NCI-H345 treated with DMSO at 0.1 percent for 48 hours (cell line): Measurements from ENCODE around the gene CCDC121.
"Not testable (repeated sequence)": the region's sequence is repeated elsewhere in the genome, so short reads cannot be mapped to it uniquely, and the experiment has no call there.

ENCODE experiments used
- DNase-seq: peaks from one replicate; lab custom pipeline; 2025; ENCODE audit not compliant: unreplicated experiment; lab: John Stamatoyannopoulos, UW

The CCDC121 gene

GRCh38 chr2:27638037-27638637 is 9.3 kb upstream of the CCDC121 start:
- DNase-seq, result no peak

GRCh38 chr2:27636766-27637165 is 8.0 kb upstream of the CCDC121 start:
- DNase-seq, result no peak

GRCh38 chr2:27634291-27634690 is 5.5 kb upstream of the CCDC121 start:
- DNase-seq, result no peak

- not testable (repeated sequence) for DNase-seq
Measured at GRCh38 chr2:27630257-27630656, 1.4 kb upstream of the CCDC121 start.

GRCh38 chr2:27627963-27628766 is 647 bp downstream of the CCDC121 start:
- no peak for DNase-seq

- not testable (repeated sequence) for DNase-seq
Measured at GRCh38 chr2:27626921-27627320, 1.9 kb downstream of the CCDC121 start.

- not testable (repeated sequence) for DNase-seq
Measured at GRCh38 chr2:27626323-27626722, 2.5 kb downstream of the CCDC121 start.

GRCh38 chr2:27624943-27625342 is 3.9 kb downstream of the CCDC121 start:
- DNase-seq, result no peak

- DNase-seq, result no peak
Measured at GRCh38 chr2:27622921-27623384, 5.9 kb downstream of the CCDC121 start.

GRCh38 chr2:27621524-27621923 is 7.3 kb downstream of the CCDC121 start:
- DNase-seq, result no peak

- peak; percentile 17 for DNase-seq
Measured at GRCh38 chr2:27615316-27615715, 13.5 kb downstream of the CCDC121 start.

GRCh38 chr2:27613985-27614384 is 14.8 kb downstream of the CCDC121 start:
- DNase-seq, result no peak

GRCh38 chr2:27606611-27607010 is 22.2 kb downstream of the CCDC121 start:
- no peak for DNase-seq

- no peak for DNase-seq
Measured at GRCh38 chr2:27596627-27597026, 32.2 kb downstream of the CCDC121 start.

- DNase-seq, result not testable (repeated sequence)
Measured at GRCh38 chr2:27595412-27595811, 33.4 kb downstream of the CCDC121 start.

GRCh38 chr2:27594020-27594703 is 34.6 kb downstream of the CCDC121 start:
- DNase-seq, result not testable (repeated sequence)

GRCh38 chr2:27593240-27593639 is 35.6 kb downstream of the CCDC121 start:
- DNase-seq, result no peak

GRCh38 chr2:27591745-27592144 is 37.1 kb downstream of the CCDC121 start:
- DNase-seq, result no peak

GRCh38 chr2:27588308-27588707 is 40.5 kb downstream of the CCDC121 start:
- DNase-seq, result no peak

GRCh38 chr2:27587025-27587424 is 41.8 kb downstream of the CCDC121 start:
- DNase-seq, result no peak

- DNase-seq, result no peak
Measured at GRCh38 chr2:27584597-27584996, 44.2 kb downstream of the CCDC121 start.

- DNase-seq, result no peak
Measured at GRCh38 chr2:27583390-27583915, 45.4 kb downstream of the CCDC121 start.
